ENCODE measurements around the gene TTC28.

Gene TTC28

DNA sequence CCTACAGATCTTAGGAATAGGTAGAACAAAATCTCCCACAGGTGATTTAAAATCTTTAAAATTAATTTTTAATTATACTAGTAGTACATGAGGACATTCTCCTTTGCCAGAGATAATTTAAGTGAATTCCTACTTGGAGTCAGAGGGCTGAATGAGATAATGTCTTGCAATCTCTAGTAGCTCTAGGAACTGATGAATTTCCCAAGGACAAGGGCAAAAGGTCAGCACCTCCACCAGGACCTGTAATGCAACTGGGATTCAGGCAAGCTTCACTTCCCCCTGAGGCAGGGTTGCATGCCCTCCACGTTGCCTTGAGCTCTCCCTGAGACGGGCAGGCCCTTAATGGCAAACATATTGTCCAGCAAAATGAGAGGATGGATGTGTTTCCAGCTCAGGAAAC, 430.2 kb downstream of the TTC28 start:
- H3K4me3 ChIP-seq (ENCODE audit: low read length), result no peak overlapping the region
- TF ChIP-seq ZNF274 (IDR thresholded peaks at IDR 0.05; ENCODE audit: low read depth, low read length), result no peak

DNA sequence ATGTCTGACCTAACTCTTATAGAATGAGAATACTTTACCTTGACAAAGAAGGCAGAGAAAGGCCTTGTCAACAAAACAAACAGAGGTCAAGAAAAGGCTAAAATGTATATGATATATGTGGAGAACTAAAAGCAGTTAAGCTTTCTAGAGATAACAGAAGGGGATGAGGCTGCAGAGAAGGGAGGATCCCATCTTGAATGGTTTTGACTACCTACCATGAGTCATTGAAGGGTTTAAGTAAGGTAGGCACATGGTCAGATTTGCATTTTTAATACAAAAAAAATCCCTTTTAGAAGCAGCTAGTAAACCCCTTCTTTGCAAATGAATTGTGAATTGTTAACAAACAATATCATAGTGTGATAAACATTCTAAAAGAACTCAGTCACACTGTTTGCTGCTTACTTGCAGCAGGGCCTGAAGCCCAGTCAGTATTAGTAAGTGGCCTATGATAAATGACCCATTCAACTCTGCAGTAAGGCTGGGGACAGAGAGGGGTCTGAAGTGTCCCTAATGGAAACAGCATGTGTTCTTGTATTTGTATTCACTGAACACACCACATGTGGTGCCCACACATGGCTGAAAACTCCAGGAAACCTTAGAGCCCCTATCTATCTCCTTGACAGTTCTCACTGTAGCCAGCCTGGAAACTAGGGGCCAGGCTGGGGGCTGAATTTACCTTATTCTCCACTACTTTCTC, 431.8 kb downstream of the TTC28 start:
- no peak for TF ChIP-seq ZNF274 (IDR thresholded peaks at IDR 0.05; ENCODE audit: low read depth, low read length)
- no peak overlapping the region for H3K4me3 ChIP-seq (ENCODE audit: low read length)

DNA sequence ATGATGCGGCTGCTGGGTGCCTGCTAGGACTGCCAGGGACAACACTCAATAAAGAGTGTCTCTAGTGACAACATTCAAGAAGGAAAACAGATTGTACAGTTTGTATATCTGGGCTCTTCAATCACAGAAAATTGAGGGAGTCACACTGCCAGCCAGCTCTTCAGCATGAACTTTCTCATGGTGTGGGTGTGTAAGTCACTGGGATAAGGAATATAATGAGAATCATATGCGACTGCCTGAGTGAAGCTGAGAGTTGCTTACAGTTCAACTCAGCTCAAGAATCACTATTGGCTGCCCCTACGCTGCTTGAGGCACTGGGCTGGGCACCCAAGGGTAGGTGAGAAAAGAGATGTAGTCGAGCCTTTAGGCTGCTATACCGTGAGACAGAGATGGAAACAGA, 432.5 kb downstream of the TTC28 start:
- no peak for TF ChIP-seq ZNF274 (IDR thresholded peaks at IDR 0.05; ENCODE audit: low read depth, low read length)
- no peak overlapping the region for H3K4me3 ChIP-seq (ENCODE audit: low read length)

DNA sequence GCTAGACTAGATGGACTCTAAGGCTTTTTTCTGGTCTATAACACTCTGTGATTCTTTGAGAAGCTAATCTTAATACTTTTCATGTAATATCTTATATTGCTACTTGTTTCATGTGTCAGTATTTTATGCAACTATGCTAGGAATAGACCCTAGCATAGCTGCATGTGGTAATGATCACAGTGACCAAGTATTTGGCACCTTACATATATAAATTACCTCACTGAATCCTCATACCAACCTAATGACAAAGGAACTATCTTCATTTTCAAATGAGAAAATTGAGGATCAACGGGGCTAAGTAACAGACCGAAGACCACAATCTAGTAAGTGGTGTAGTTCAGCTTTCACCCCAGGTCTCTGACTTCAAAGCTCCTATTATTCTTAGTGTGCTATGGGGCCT, 433.2 kb downstream of the TTC28 start:
- no peak for TF ChIP-seq ZNF274 (IDR thresholded peaks at IDR 0.05; ENCODE audit: low read depth, low read length)
- no peak overlapping the region for H3K4me3 ChIP-seq (ENCODE audit: low read length)

DNA sequence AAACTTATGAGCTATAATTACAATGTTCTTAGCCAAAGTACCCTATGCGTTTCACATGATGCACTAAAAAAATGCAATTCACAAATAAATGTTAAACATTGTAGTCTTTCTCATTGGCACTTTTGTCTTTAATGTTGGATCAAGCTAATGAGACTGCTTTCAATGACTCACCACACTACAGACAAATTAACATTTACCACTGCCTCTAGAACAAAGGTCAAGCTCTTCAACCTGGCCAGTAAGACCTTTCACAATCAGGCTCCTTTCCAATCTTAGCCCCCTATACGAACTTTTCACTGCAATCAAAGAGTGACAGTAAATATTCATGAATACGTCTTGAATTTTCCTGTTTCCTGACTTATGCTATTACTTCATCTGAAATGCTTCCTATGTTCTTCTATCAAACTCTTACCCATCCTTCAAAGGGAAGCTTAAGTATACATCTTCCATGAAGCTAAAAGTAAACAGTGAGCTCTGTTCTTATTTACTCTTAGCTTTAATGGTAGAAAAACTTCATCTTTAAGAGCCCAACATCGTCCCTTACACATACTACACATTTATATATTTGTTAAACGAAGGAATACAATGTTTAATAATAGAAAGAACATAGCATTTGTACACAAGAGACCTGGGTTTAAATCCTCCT, 433.9 kb downstream of the TTC28 start:
- TF ChIP-seq ZNF274 (IDR thresholded peaks at IDR 0.05; ENCODE audit: low read depth, low read length), result no peak
- no peak overlapping the region for H3K4me3 ChIP-seq (ENCODE audit: low read length)

DNA sequence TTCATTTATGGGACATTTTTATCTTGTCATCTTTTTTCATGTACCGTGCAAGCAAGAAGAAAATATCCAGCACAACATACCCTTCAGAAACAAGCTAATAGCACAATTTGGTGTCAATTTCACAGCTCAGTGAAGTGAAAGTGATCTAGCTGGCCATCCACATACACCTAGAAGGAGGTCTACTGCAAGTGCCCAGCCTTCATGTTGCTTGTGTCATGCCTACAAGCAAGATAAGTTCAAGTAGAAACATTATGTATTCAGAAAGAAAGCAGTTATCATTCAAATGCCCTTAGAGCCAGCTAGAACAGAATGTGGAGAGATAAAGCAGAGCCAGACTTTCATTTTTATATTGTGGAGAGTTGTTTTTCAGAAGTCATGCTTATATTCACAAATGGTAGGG, 434.9 kb downstream of the TTC28 start:
- H3K4me3 ChIP-seq (ENCODE audit: low read length), result no peak overlapping the region
- TF ChIP-seq ZNF274 (IDR thresholded peaks at IDR 0.05; ENCODE audit: low read depth, low read length), result no peak

DNA sequence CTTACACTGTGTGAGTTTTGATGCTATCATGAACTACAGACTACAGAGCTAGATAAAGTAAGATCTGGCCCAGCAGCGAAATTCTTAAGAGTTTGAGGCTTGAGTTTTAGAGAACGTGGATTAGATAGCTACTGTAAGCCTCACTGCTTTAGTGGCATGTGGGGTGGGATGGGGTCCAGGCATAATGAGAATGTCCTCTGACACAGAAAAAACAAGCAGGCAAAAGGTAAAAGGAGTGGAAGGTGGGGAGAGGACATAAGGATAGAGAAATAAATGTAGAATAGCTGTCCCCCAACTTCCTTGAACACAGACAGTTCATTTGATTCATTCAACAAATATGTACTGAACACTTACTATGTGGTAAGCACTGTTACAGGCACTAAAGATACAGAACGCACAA, 436.1 kb downstream of the TTC28 start:
- no peak overlapping the region for H3K4me3 ChIP-seq (ENCODE audit: low read length)
- no peak for TF ChIP-seq ZNF274 (IDR thresholded peaks at IDR 0.05; ENCODE audit: low read depth, low read length)

DNA sequence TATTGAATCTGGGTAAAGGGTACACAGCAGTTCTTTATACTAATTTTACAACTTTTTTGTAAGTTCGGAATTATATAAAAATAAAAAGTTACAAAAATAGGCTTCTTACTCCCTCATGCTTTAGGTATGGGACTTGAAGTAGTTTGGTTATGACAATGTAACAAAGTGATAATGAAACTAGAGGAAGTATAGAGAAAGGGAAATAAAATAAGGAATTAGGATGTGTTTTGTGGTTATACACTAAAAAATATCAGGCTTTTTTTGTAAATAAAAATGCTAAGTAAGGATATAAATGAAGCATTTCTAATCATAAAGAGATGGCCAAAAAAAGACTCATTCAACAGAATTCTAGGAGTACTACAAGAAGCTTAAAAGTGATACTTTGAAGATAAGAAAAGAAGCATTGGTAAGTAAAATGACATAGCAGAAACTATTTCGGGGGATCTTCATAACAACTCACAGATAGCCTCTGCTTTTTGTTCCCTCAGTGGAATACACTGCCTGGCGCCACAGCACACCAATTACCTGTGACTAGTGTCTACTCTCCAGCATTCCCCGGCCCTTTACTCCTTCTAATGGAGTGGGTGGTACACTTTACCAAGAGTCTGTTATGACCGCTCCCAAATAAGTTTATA, 437.9 kb downstream of the TTC28 start:
- TF ChIP-seq ZNF274 (IDR thresholded peaks at IDR 0.05; ENCODE audit: low read depth, low read length), result no peak
- no peak overlapping the region for H3K4me3 ChIP-seq (ENCODE audit: low read length)

DNA sequence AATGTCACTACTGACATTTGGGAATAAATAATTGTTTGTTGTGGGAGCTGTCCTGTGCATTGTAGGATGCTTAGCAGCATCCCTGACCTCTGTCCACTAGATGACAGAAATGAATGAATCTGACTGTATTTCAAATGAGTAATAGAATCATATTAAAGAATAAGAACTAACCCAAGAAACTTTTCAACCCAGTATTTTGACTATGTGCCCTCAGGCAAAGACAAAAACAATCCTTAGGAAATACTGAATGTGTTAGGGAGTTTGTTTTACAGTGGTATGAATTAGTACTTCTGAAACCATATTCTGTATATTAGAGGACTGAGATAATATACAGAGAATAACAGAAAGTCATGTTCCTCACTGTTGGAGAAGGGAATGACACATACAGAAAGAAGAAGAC, 439.7 kb downstream of the TTC28 start:
- no peak overlapping the region for H3K4me3 ChIP-seq (ENCODE audit: low read length)

DNA sequence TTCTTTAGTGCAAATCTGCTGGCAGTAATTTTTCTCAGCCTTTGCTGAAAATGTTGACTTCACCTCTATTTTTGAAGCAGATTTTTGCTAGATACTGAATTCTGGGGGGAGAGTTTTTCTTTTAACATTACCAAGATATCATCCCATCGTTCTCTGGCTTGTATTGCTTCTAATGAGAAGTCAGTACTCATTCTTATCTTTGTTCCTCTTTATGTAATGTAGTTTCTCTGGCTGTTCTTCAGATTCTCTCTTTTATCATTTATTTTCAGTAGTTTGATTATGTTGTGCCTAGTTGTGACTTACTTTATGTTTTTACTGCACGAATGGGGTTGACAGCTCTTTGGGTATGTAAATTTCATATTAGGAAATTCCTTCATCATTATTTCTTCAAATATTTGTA, 441.9 kb downstream of the TTC28 start:
- H3K4me3 ChIP-seq (ENCODE audit: low read length), result no peak overlapping the region
- no peak for TF ChIP-seq ZNF274 (IDR thresholded peaks at IDR 0.05; ENCODE audit: low read depth, low read length)

More for the DNA sequence above, 439.7 kb downstream of the TTC28 start:
- TF ChIP-seq ZNF274 (IDR thresholded peaks at IDR 0.05; ENCODE audit: low read depth, low read length), result no peak

DNA sequence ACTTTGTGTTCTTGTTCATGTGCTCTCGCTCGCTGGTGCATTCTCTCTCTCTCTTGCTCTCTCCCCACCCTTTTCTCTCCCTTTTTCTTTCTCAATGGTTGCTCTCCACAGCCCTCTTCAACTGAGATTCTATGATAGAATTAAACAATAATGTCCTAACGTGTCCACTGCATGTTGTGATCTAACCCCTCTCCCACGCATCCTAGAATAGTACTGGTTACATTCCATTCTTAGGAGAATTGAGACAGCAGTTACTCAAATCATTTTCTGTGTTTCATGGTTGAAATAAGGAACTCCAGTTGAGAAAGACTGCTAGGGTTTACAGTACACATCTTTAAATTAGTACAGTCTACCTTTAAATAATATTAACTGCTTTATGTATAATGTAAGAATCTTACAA, 442.5 kb downstream of the TTC28 start:
- TF ChIP-seq ZNF274 (IDR thresholded peaks at IDR 0.05; ENCODE audit: low read depth, low read length), result no peak
- no peak overlapping the region for H3K4me3 ChIP-seq (ENCODE audit: low read length)

DNA sequence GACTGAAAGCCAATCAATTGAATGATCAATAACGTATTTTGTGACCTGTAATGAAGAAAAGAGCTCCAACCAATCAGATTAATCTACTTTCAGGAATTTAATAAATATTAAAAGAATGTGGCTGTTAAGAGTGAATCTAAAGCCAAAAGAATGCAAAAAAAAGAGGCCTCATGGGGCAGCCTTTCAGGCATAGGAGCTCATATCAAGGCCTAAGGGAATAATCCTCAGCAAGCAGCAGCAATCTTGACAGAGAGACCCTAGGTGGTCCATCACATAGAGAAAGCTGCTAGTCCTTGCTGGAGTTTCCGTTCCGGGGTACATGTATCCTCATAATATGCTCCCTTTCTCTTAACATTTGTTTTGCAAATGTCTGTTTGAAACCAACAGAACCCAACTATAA, 447.4 kb downstream of the TTC28 start:
- TF ChIP-seq ZNF274 (IDR thresholded peaks at IDR 0.05; ENCODE audit: low read depth, low read length), result no peak
- no peak overlapping the region for H3K4me3 ChIP-seq (ENCODE audit: low read length)

DNA sequence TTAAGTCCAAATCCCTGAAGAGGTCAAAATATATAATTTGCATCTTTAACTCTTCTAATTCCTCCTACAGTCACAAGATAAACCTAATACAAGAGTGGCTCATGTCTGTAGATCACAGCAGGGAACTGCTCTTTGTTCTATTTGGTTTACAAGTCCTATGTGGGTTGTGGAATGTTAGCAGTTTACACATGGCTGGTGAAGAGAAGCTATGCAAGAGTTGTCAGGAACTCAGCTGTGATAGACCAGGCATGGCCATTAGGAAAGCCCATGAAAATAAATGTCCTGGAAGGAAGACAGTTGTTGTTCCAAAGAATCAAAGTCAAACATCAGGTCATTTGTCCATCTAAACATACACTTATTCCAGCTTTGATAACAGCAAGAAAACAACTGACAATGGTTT, 448.2 kb downstream of the TTC28 start:
- TF ChIP-seq ZNF274 (IDR thresholded peaks at IDR 0.05; ENCODE audit: low read depth, low read length), result no peak
- H3K4me3 ChIP-seq (ENCODE audit: low read length), result no peak overlapping the region

DNA sequence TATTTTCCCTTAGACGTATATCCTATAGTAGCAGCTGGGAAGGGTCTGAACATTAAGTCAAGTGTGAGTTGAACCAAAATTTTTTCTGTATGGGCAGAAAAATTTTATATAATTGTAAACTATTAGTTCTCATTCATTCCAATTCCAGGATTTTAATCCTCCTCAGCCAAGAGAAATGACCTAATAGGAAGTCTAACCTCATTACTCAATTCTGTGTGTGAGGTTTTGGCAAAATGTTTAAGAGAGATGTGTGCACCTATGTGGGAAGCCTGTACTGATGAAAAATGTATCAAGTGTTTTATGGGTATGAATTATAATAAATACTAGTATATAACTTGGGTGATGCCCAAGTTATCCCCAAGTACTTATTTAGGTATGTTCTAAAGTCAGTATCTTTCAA, 449.0 kb downstream of the TTC28 start:
- no peak overlapping the region for H3K4me3 ChIP-seq (ENCODE audit: low read length)
- no peak for TF ChIP-seq ZNF274 (IDR thresholded peaks at IDR 0.05; ENCODE audit: low read depth, low read length)
